ENCODE measurements around the gene SHC3. TPM values are rescaled to one million over a fixed set of nuclear protein-coding genes. Genes with fewer than 3 reads are reported as not detected.

SHC3 gene
- total RNA-seq, 1 donor from 2014 or later, result 5.1 TPM

GRCh38 chr9:89204801-89205200 is 26.2 kb upstream of the SHC3 start:
- H3K4me3 ChIP-seq (ENCODE audit: low read depth, low read length), result no peak overlapping the region
- DNase-seq (ENCODE audit: low read depth), result no peak
- TF ChIP-seq CTCF (conservative IDR thresholded peaks at IDR 0.05; ENCODE audit: low read depth, low read length), result no peak

- TF ChIP-seq CTCF (conservative IDR thresholded peaks at IDR 0.05; ENCODE audit: low read depth, low read length), result no peak
- DNase-seq (ENCODE audit: low read depth), result no peak
- H3K4me3 ChIP-seq (ENCODE audit: low read depth, low read length), result no peak overlapping the region
Observed at GRCh38 chr9:89195131-89195797, 16.6 kb upstream of the SHC3 start.

- TF ChIP-seq CTCF (conservative IDR thresholded peaks at IDR 0.05; ENCODE audit: low read depth, low read length), result no peak
- no peak for DNase-seq (ENCODE audit: low read depth)
- no peak overlapping the region for H3K4me3 ChIP-seq (ENCODE audit: low read depth, low read length)
Observed at GRCh38 chr9:89194421-89195130, 16.0 kb upstream of the SHC3 start.

- DNase-seq (ENCODE audit: low read depth), result no peak
- no peak for TF ChIP-seq CTCF (conservative IDR thresholded peaks at IDR 0.05; ENCODE audit: low read depth, low read length)
- H3K4me3 ChIP-seq (ENCODE audit: low read depth, low read length), result no peak overlapping the region
Observed at GRCh38 chr9:89191004-89191403, 12.4 kb upstream of the SHC3 start.

GRCh38 chr9:89189215-89189614 is 10.6 kb upstream of the SHC3 start:
- H3K4me3 ChIP-seq (ENCODE audit: low read depth, low read length), result no peak overlapping the region
- peak; percentile 36 for TF ChIP-seq CTCF (conservative IDR thresholded peaks at IDR 0.05; ENCODE audit: low read depth, low read length)
- DNase-seq (ENCODE audit: low read depth), result no peak

GRCh38 chr9:89187950-89188349 is 9.3 kb upstream of the SHC3 start:
- no peak overlapping the region for H3K4me3 ChIP-seq (ENCODE audit: low read depth, low read length)
- DNase-seq (ENCODE audit: low read depth), result no peak
- TF ChIP-seq CTCF (conservative IDR thresholded peaks at IDR 0.05; ENCODE audit: low read depth, low read length), result no peak

GRCh38 chr9:89187541-89187940 is 8.9 kb upstream of the SHC3 start:
- TF ChIP-seq CTCF (conservative IDR thresholded peaks at IDR 0.05; ENCODE audit: low read depth, low read length), result no peak
- no peak overlapping the region for H3K4me3 ChIP-seq (ENCODE audit: low read depth, low read length)
- DNase-seq (ENCODE audit: low read depth), result no peak
